VCaP (cell line): ENCODE results near the gene CHMP2B.

Experiments used
- H3K27ac ChIP-seq: fragments of 450-650 bp; 2 replicates; pipeline ENCODE4 v1.5.1; 2017
- TF ChIP-seq, protein P1 (sequence below): fragments of 450-650 bp; conservative IDR thresholded peaks from 2 replicates; pipeline ENCODE4 v1.5.1; 2017; ENCODE audit warnings: mild to moderate bottlenecking, moderate library complexity

The CHMP2B gene

DNA sequence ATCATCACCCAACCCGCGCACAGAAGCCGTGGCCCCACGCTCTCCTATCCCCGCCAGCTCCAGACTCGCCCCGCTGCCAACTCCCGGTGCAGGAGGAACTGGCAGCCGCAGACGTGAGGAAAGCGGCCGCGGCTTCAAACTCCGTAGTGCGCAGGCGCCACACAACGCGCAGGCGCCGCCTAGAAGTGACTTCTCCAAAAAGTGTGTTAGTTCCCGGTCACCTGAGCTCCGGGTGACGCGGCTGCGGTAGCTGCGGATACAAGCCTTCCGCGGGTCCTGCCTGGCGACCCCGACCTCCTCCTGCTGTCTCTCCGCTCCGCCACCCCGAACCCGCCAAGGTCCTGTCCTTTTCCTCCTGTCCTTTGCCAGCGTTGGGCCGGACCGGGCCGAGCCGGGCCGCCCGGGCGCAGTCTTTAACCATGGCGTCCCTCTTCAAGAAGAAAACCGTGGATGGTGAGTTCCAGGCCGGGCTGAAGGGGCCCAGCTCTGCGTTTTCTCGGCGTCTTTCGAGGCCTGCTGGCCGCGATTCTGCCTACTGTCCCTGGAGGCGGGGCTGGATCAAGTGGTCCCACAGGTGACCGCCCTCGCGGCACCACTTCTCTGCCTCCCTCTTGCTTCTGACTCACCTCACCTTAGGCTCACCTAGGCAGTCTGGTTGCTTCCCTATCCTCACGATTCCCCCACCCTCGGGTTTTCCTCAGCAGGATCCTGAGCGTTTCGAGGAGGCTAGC, at the start of gene CHMP2B:
CHMP2B (plus strand) TSS at position 206 of the 731 bp plus-strand sequence; CDS start at position 420, 214 bp downstream.
- TF ChIP-seq, protein P1, sequence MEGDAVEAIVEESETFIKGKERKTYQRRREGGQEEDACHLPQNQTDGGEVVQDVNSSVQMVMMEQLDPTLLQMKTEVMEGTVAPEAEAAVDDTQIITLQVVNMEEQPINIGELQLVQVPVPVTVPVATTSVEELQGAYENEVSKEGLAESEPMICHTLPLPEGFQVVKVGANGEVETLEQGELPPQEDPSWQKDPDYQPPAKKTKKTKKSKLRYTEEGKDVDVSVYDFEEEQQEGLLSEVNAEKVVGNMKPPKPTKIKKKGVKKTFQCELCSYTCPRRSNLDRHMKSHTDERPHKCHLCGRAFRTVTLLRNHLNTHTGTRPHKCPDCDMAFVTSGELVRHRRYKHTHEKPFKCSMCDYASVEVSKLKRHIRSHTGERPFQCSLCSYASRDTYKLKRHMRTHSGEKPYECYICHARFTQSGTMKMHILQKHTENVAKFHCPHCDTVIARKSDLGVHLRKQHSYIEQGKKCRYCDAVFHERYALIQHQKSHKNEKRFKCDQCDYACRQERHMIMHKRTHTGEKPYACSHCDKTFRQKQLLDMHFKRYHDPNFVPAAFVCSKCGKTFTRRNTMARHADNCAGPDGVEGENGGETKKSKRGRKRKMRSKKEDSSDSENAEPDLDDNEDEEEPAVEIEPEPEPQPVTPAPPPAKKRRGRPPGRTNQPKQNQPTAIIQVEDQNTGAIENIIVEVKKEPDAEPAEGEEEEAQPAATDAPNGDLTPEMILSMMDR, result no peak
- peak within 1 kb of the TSS; percentile 89 for H3K27ac ChIP-seq

DNA sequence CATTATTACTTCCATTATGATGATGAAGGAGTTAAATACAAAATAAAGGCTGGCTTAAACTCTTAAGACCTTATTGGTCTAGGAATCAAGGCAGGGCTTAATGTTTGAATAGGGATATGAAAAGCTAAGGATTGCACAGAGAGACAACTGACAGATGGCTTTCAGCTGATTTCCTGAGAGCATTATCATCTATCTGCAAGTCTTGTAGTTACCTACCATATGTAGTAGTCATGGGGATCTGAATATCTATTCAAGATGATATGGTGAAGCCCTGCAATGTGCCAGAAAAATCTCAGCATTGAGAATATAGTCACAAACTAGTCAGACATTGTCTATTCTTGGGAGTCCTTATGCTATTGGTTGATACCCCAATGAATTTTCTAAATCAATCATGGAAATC, 47.5 kb upstream of the CHMP2B start:
- TF ChIP-seq, protein P1, result no peak
- H3K27ac ChIP-seq, result no peak overlapping the region

DNA sequence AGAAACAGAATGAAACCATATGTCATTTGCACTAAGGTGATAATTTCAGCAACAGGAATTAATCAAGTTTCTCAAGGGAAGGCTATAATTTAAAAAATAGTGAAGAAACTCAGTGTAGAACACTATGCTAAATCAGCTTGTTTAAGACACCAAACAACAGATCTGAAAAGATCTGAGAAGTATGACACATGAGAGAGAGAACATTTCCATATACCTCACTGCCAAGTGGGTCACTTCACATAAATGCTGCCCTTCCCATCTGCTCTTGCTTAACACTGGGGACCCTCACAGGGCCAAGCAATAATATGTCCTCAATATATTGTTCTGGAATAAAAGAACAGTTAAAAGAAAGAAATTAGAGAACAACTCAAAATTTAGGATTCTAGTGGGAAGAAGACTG, 45.6 kb upstream of the CHMP2B start:
- TF ChIP-seq, protein P1, result no peak
- no peak overlapping the region for H3K27ac ChIP-seq

DNA sequence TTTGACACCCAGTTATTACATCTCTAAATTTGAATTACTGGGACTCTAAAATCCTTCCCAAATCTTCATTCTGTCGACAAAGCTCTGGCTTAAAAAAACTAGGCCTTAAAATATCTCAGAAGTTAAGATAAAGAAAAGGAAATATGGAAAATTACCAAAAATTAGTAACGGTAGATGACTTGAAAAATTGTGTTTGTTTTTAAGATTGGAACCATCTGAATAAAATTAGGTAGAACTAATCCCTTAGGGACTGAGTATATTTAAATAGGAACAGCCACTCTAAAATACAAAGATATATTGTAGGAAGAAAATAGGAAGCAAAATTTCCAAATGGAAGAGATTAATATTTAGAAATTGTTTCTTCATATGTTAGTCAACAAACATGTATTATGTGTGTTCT, 45.1 kb upstream of the CHMP2B start:
- H3K27ac ChIP-seq, result no peak overlapping the region
- TF ChIP-seq, protein P1, result no peak

GRCh38 chr3:87186608-87187159, 40.4 kb upstream of the CHMP2B start:
- H3K27ac ChIP-seq, result no peak overlapping the region
- TF ChIP-seq, protein P1, result no peak

DNA sequence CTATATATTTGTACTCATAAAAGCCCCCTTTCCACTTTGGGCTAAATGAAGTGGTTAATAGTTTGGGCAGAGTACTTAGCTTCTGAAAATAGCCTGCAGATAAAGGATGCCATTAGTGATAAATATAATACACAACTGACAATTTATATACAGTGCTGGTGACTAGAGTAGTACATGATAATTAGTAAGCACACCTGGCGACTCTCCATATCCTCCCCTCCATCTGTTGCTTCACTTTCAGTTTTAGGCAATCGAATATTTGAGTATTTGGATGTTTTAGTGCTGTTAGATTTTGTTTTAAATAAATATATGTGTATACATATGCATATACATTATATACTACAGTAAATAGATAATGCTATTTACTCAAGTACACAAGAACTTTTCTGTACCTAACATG, 35.9 kb upstream of the CHMP2B start:
- TF ChIP-seq, protein P1, result no peak
- no peak overlapping the region for H3K27ac ChIP-seq

DNA sequence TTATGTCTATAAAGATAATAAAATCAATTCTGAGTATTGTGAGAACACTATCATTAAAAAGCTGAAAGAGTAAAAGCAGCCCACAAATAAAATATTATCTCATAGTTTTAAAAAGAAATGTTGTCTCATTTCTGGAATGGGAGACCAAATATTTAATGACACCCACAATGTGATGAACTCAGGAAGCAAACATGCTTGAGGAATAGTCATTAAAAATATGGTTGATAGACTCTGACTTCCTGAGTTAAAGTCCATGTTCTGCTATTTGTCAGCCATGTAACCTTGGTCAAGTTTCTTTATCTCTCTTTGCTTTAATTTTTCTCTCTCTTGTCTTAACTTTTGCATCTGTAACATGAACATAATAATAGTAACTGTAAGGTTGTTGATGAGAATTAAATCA, 35.5 kb upstream of the CHMP2B start:
- no peak overlapping the region for H3K27ac ChIP-seq
- TF ChIP-seq, protein P1, result no peak
